ENCODE results near the gene DTWD2.

DTWD2 gene

DNA sequence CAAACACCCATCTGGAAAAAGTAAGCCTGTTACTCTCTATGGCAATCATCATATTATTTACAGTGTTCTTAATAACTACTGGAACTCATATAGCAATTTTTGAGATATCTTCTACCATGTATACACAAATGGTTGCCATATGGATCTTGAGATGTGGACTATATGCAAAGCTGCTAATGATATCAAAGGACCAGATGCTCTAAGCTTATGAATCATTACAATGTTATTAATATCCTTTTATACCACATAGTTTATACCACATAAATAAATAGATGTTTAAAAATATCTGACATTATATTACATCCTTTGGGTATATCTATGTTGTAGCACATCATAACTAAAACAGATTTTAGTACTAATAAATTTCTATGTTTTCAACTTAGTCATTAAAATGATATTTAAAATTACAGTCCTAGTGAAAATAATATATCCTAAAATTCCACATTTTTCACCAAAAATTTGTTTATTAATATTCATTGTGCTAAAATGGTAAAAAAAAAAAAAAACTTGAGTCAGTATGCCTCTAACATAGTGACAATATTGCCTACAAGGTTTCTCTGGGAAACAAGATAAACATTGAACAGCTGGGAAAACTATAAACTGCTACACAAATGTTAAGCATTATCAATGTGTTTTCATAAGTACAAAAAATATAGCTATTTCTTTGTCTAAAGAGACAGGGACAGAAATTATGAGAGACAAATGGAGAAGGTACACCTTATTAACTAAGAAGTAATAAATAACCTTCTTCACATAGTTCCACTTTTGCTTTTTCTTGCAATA is 85.5 kb downstream of the DTWD2 start:
- H3K9me3 ChIP-seq, result no peaks in the 10 kb centered on the region
- no peak for TF ChIP-seq CTCF (IDR thresholded peaks at IDR 0.05; ENCODE audit: low read depth, low read length)
- no peak for DNase-seq
- H3K27me3 ChIP-seq, result no peaks in the 10 kb centered on the region
- H3K4me3 ChIP-seq (ENCODE audit: low read depth, low read length), result no peak overlapping the region
- H3K4me1 ChIP-seq, result no peaks in the 10 kb centered on the region
- no peaks in the 10 kb centered on the region for H3K36me3 ChIP-seq

GRCh38 chr5:118894709-118895108 is 93.6 kb downstream of the DTWD2 start:
- Histone ChIP-seq H3K4me3 (ENCODE audit: low read depth, low read length) (no peak overlapping the region), H3K4me1 (no peaks in the 10 kb centered on the region), H3K36me3 (no peaks in the 10 kb centered on the region), H3K9me3 (no peaks in the 10 kb centered on the region), H3K27me3 (no peaks in the 10 kb centered on the region)
- no peak for DNase-seq
- TF ChIP-seq CTCF (IDR thresholded peaks at IDR 0.05; ENCODE audit: low read depth, low read length), result no peak

- DNase-seq, result no peak
Observed at GRCh38 chr5:118891252-118891651, 97.1 kb downstream of the DTWD2 start.

GRCh38 chr5:118889165-118889564 is 99.2 kb downstream of the DTWD2 start:
- Histone ChIP-seq H3K36me3 (no peaks in the 10 kb centered on the region), H3K4me1 (no peaks in the 10 kb centered on the region), H3K4me3 (ENCODE audit: low read depth, low read length) (no peak overlapping the region), H3K27me3 (no peaks in the 10 kb centered on the region), H3K9me3 (no peaks in the 10 kb centered on the region)
- DNase-seq, result no peak
- TF ChIP-seq CTCF (IDR thresholded peaks at IDR 0.05; ENCODE audit: low read depth, low read length), result no peak

More at GRCh38 chr5:118891252-118891651, 97.1 kb downstream of the DTWD2 start:
- TF ChIP-seq CTCF (IDR thresholded peaks at IDR 0.05; ENCODE audit: low read depth, low read length), result no peak
- H3K36me3 ChIP-seq, result no peaks in the 10 kb centered on the region
- H3K4me1 ChIP-seq, result no peaks in the 10 kb centered on the region
- H3K27me3 ChIP-seq, result no peaks in the 10 kb centered on the region
- H3K4me3 ChIP-seq (ENCODE audit: low read depth, low read length), result no peak overlapping the region
- no peaks in the 10 kb centered on the region for H3K9me3 ChIP-seq

GRCh38 chr5:118888556-118888955 is 99.8 kb downstream of the DTWD2 start:
- Histone ChIP-seq H3K36me3 (no peaks in the 10 kb centered on the region), H3K4me1 (no peaks in the 10 kb centered on the region), H3K27me3 (no peaks in the 10 kb centered on the region), H3K9me3 (no peaks in the 10 kb centered on the region), H3K4me3 (ENCODE audit: low read depth, low read length) (no peak overlapping the region)
- no peak for DNase-seq
- TF ChIP-seq CTCF (IDR thresholded peaks at IDR 0.05; ENCODE audit: low read depth, low read length), result no peak

DNA sequence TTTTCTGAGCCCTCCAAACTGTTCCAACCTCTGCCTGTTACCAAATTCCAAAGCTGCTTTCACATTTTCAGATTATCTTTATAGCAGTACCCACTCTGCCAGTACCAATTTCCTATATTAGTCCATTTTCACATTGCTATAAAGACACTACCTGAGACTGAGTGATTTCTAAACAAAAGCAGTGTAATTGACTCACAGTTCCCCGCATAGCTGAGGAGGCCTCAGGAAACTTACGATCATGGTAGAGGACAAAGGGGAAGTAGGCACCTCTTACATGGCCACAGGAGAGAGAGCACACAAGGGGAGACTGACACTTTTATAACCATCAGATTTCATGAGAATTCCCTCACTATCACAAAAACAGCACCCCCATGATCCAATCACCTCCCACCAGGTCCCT is 105.0 kb downstream of the DTWD2 start:
- no peak overlapping the region for H3K4me3 ChIP-seq (ENCODE audit: low read depth, low read length)
- DNase-seq, result no peak
- H3K36me3 ChIP-seq, result no peaks in the 10 kb centered on the region
- no peaks in the 10 kb centered on the region for H3K4me1 ChIP-seq
- H3K9me3 ChIP-seq, result no peaks in the 10 kb centered on the region
- no peak for TF ChIP-seq CTCF (IDR thresholded peaks at IDR 0.05; ENCODE audit: low read depth, low read length)
- no peaks in the 10 kb centered on the region for H3K27me3 ChIP-seq

Measured in BE2C (cell line).